ENCODE data around the gene FTSJ1. TPM values are rescaled to one million over a fixed set of nuclear protein-coding genes. Genes with fewer than 3 reads are reported as not detected.

The FTSJ1 gene
- total RNA-seq, 1 experiment from 2014 or later = 49.4 TPM

GRCh38 chrX:48514126-48514806, 38.3 kb downstream of the FTSJ1 start:
- Histone ChIP-seq H3K23me2 (ENCODE audit: insufficient read length, low read depth, low read length, poor library complexity, severe bottlenecking) (peaks cover 3% of the 10 kb centered on the region), H3K56ac (ENCODE audit: insufficient read length, low read depth, low read length) (no peak overlapping the region), H2AK5ac (ENCODE audit: insufficient read length, low read length) (no peak overlapping the region), H4K20me1 (ENCODE audit: control insufficient read depth, insufficient read depth, insufficient read length) (no peaks in the 10 kb centered on the region), H2BK20ac (ENCODE audit: low read depth, low read length, poor library complexity, severe bottlenecking) (no peak overlapping the region), H2BK5ac (ENCODE audit: insufficient read length, low read length) (no peak overlapping the region), H2BK12ac (ENCODE audit: insufficient read length, low read depth, low read length) (no peak overlapping the region), H2AFZ (ENCODE audit: low read length) (no peak overlapping the region), H3K4me1 (ENCODE audit: insufficient read depth, low read length) (no peaks in the 10 kb centered on the region), H3K18ac (ENCODE audit: insufficient read length, low read depth, low read length) (no peak overlapping the region), H3K27me3 (ENCODE audit: insufficient read depth, low read length) (no peaks in the 10 kb centered on the region), H2BK120ac (ENCODE audit: low read depth, low read length, poor library complexity, severe bottlenecking) (no peak overlapping the region), H3K9ac (ENCODE audit: extremely low read depth, insufficient read length, low read length) (no peak overlapping the region), H3K4ac (ENCODE audit: low read depth, low read length) (no peak overlapping the region), H3K27ac (ENCODE audit: insufficient read length, low read depth, low read length) (no peak overlapping the region), H3K4me2 (ENCODE audit: insufficient read depth, insufficient read length, low read length) (no peak overlapping the region), H4K91ac (ENCODE audit: insufficient read length, low read depth, low read length) (no peak overlapping the region), H3K79me2 (ENCODE audit: insufficient read depth, low read length) (no peaks in the 10 kb centered on the region), H3K79me1 (ENCODE audit: insufficient read depth, low read depth, low read length, poor library complexity, severe bottlenecking) (no peaks in the 10 kb centered on the region), H3K9me3 (ENCODE audit: control insufficient read depth, low read depth, low read length) (peaks cover 49% of the 10 kb centered on the region), H3K14ac (ENCODE audit: insufficient read depth, low read length) (no peak overlapping the region), H3T11ph (ENCODE audit: low read length) (no peak overlapping the region), H2BK15ac (ENCODE audit: low read depth, low read length) (no peak overlapping the region), H4K8ac (replicated peaks; ENCODE audit: insufficient read length, low read depth, low read length) (no peak overlapping the region), H4K5ac (ENCODE audit: insufficient read length, low read depth, low read length) (no peak overlapping the region), H3K23ac (ENCODE audit: insufficient read length, low read depth, low read length) (no peak overlapping the region)
- no peak for TF ChIP-seq CTCF (conservative IDR thresholded peaks at IDR 0.05)
- H3K4me3 Mint-ChIP-seq = no peak overlapping the region
- peaks cover 63 to 80% of the 10 kb centered on the region in 2 experiments for H3K9me3 Mint-ChIP-seq
- no peak overlapping the region for H3K27ac Mint-ChIP-seq
- no CpG with 5 or more reads among the region's 16 CpGs for WGBS (ENCODE audit: extremely low coverage, insufficient read length, low lambda C conversion rate)
- DNase-seq = no peak
- H3K36me3 Mint-ChIP-seq (ENCODE audit: insufficient read depth in 1 of 3, low read depth in 3 of 3) = peaks cover 19 to 32% (median 30%) of the 10 kb centered on the region in 3 experiments; a peak in 6 of 7 replicates
- H3K4me1 Mint-ChIP-seq = peaks cover 3 to 7% of the 10 kb centered on the region in 2 experiments; a peak in 3 of 4 replicates
- peaks cover 5% of the 10 kb centered on the region for H3K27me3 Mint-ChIP-seq (ENCODE audit: low read depth)

Measured in H9 (cell line).